Smooth muscle cell (in vitro differentiated cells): ENCODE measurements around the gene VIPR2. TPM values are rescaled to one million over a fixed set of nuclear protein-coding genes. Genes with fewer than 3 reads are reported as not detected.

Experiments
- DNase-seq: peaks from one replicate; lab custom pipeline; 2025; ENCODE audit not compliant: unreplicated experiment; lab: John Stamatoyannopoulos, UW
- H2AFZ ChIP-seq: fragments of 200-600 bp; sonication (generic); 2 replicates; pipeline ENCODE4 v1.6.0; 2016; ENCODE audit warnings: antibody characterized with exemption, low read depth, mild to moderate bottlenecking
- H3F3A ChIP-seq: fragments of 200-600 bp; sonication (generic); 2 replicates; pipeline ENCODE4 v1.6.0; 2017; ENCODE audit warnings: antibody characterized with exemption, low read depth
- H3K27ac ChIP-seq: fragments of 200-600 bp; sonication (generic); 2 replicates; pipeline ENCODE4 v1.5.1; 2016; ENCODE audit warnings: low read depth, mild to moderate bottlenecking
- H3K27me3 ChIP-seq: fragments of 200-600 bp; sonication (generic); 2 replicates; pipeline ENCODE4 v1.6.1; 2016; ENCODE audit warnings: low read depth, mild to moderate bottlenecking
- H3K36me3 ChIP-seq: fragments of 200-600 bp; sonication (generic); 2 replicates; pipeline ENCODE4 v1.5.1; 2016; ENCODE audit warnings: low read depth
- H3K4me1 ChIP-seq: fragments of 200-600 bp; sonication (generic); 2 replicates; pipeline ENCODE4 v1.5.1; 2016; ENCODE audit warnings: low read depth
- H3K4me2 ChIP-seq: fragments of 200-600 bp; sonication (generic); 2 replicates; pipeline ENCODE4 v1.6.0; 2016; ENCODE audit warnings: mild to moderate bottlenecking
- H3K4me3 ChIP-seq: fragments of 200-600 bp; sonication (generic); 2 replicates; pipeline ENCODE4 v1.5.1; 2016; ENCODE audit warnings: mild to moderate bottlenecking
- H3K79me2 ChIP-seq: fragments of 200-600 bp; sonication (generic); 2 replicates; pipeline ENCODE4 v1.6.0; 2016; ENCODE audit warnings: low read depth, mild to moderate bottlenecking
- H3K9ac ChIP-seq: fragments of 200-600 bp; sonication (generic); 2 replicates; pipeline ENCODE4 v1.6.0; 2016; ENCODE audit warnings: low read depth
- H3K9me3 ChIP-seq: fragments of 200-600 bp; sonication (generic); replicated peaks from 2 replicates; pipeline ENCODE4 v1.5.1; 2016; ENCODE audit warnings: low read depth
- H4K20me1 ChIP-seq: fragments of 200-600 bp; sonication (generic); 2 replicates; pipeline ENCODE4 v1.6.0; 2016; ENCODE audit warnings: low read depth
- CTCF ChIP-seq: fragments of 200-600 bp; sonication (generic); IDR thresholded peaks from 2 replicates; pipeline ENCODE4 v1.5.1; 2017; ENCODE audit warnings: borderline replicate concordance, mild to moderate bottlenecking, antibody characterized with exemption; ENCODE audit not compliant: insufficient read depth, poor library complexity, severe bottlenecking
- WGBS: methylation state at CpG from one replicate; pipeline ENCODE4 v1.1.7; 2016; ENCODE audit warnings: low lambda C conversion rate; 5-methylcytosine and 5-hydroxymethylcytosine counted together
- polyA plus RNA-seq: library from polyadenylated mRNA; unstranded; fragments of >200 nt; fragmentation: Nextera tagmentation; extraction: Ambion mirVana; gene quantifications from 2 replicates; pipeline ENCODE4 v1.2.1, GENCODE V29; 2016
- total RNA-seq: library from RNA; depleted of rRNA; stranded (reverse); fragments of >200 nt; gene quantifications from 2 replicates; pipeline ENCODE4 v1.2.3, GENCODE V29; 2014

The VIPR2 gene
- total and polyA plus RNA-seq, 2 experiments from 2014 or later: not detected

GRCh38 chr7:159158125-159158887 is 13.6 kb upstream of the VIPR2 start:
- WGBS: 92% methylated on average over 29 of the region's 29 CpGs
- H3K27me3 ChIP-seq: no peaks in the 10 kb centered on the region
- H3K4me2 ChIP-seq: no peak overlapping the region
- H2AFZ ChIP-seq: no peak overlapping the region
- H3K4me3 ChIP-seq: no peak overlapping the region
- no peaks in the 10 kb centered on the region for H3K4me1 ChIP-seq
- no peaks in the 10 kb centered on the region for H4K20me1 ChIP-seq
- TF ChIP-seq CTCF: no peak
- H3K27ac ChIP-seq: no peak overlapping the region
- no peak for DNase-seq
- no peaks in the 10 kb centered on the region for H3F3A ChIP-seq
- no peaks in the 10 kb centered on the region for H3K36me3 ChIP-seq
- H3K9me3 ChIP-seq: no peaks in the 10 kb centered on the region
- H3K9ac ChIP-seq: no peak overlapping the region
- H3K79me2 ChIP-seq: no peaks in the 10 kb centered on the region

- no peaks in the 10 kb centered on the region for H3K36me3 ChIP-seq
- H3K79me2 ChIP-seq: no peaks in the 10 kb centered on the region
- H3K4me2 ChIP-seq: no peak overlapping the region
- H3F3A ChIP-seq: no peaks in the 10 kb centered on the region
- H3K27ac ChIP-seq: no peak overlapping the region
- H2AFZ ChIP-seq: no peak overlapping the region
- H3K9me3 ChIP-seq: no peaks in the 10 kb centered on the region
- H3K4me3 ChIP-seq: no peak overlapping the region
- no peak for DNase-seq
- WGBS: 92% methylated on average over 12 of the region's 12 CpGs
- H3K9ac ChIP-seq: no peak overlapping the region
- H3K27me3 ChIP-seq: no peaks in the 10 kb centered on the region
- TF ChIP-seq CTCF: no peak
- H4K20me1 ChIP-seq: no peaks in the 10 kb centered on the region
- no peaks in the 10 kb centered on the region for H3K4me1 ChIP-seq
These were observed 13.0 kb upstream of the VIPR2 start for GRCh38 chr7:159157714-159158113.

- H3K4me2 ChIP-seq: no peak overlapping the region
- TF ChIP-seq CTCF: no peak
- 90% methylated on average over 23 of the region's 23 CpGs for WGBS
- no peak overlapping the region for H3K4me3 ChIP-seq
- H3K4me1 ChIP-seq: no peaks in the 10 kb centered on the region
- H3K27me3 ChIP-seq: no peaks in the 10 kb centered on the region
- no peaks in the 10 kb centered on the region for H3K79me2 ChIP-seq
- no peaks in the 10 kb centered on the region for H3F3A ChIP-seq
- no peaks in the 10 kb centered on the region for H3K9me3 ChIP-seq
- no peak overlapping the region for H3K27ac ChIP-seq
- no peaks in the 10 kb centered on the region for H3K36me3 ChIP-seq
- H4K20me1 ChIP-seq: no peaks in the 10 kb centered on the region
- no peak overlapping the region for H3K9ac ChIP-seq
- H2AFZ ChIP-seq: no peak overlapping the region
- no peak for DNase-seq
These were observed 12.0 kb upstream of the VIPR2 start for GRCh38 chr7:159156436-159157245.
